WI38 (cell line): ENCODE measurements around the gene DDX50.

Experiments
- H3K4me3 ChIP-seq: 2 replicates; pipeline ENCODE4 v1.5.1; 2011; ENCODE audit warnings: low read depth, mild to moderate bottlenecking, control low read depth, low read length
- TF ChIP-seq, protein P1 (sequence below): IDR thresholded peaks from 2 replicates; pipeline ENCODE4 v1.5.1; 2012; ENCODE audit warnings: low read depth, mild to moderate bottlenecking, control low read depth, low read length

DDX50 gene

DNA sequence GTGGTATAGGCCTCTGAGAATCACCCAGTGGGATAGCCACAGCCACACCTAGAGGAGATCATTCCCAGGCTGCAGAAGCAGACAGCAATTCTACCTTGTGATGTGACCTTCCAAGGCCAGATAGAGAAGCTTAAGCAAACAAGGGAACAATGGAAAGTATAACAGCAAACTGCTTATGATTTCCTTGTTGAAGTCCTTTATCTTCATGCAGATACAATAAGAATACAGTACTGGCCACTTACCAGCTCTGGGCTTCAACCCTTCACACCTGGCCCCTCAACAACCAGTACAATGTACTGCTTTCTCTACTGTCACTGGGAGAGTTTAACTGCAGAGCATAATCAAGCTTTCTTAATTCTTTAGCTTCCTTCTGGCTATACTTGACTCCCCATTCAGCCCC lies 22.6 kb upstream of the DDX50 start:
- TF ChIP-seq, protein P1, sequence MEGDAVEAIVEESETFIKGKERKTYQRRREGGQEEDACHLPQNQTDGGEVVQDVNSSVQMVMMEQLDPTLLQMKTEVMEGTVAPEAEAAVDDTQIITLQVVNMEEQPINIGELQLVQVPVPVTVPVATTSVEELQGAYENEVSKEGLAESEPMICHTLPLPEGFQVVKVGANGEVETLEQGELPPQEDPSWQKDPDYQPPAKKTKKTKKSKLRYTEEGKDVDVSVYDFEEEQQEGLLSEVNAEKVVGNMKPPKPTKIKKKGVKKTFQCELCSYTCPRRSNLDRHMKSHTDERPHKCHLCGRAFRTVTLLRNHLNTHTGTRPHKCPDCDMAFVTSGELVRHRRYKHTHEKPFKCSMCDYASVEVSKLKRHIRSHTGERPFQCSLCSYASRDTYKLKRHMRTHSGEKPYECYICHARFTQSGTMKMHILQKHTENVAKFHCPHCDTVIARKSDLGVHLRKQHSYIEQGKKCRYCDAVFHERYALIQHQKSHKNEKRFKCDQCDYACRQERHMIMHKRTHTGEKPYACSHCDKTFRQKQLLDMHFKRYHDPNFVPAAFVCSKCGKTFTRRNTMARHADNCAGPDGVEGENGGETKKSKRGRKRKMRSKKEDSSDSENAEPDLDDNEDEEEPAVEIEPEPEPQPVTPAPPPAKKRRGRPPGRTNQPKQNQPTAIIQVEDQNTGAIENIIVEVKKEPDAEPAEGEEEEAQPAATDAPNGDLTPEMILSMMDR: no peak
- no peak overlapping the region for H3K4me3 ChIP-seq

DNA sequence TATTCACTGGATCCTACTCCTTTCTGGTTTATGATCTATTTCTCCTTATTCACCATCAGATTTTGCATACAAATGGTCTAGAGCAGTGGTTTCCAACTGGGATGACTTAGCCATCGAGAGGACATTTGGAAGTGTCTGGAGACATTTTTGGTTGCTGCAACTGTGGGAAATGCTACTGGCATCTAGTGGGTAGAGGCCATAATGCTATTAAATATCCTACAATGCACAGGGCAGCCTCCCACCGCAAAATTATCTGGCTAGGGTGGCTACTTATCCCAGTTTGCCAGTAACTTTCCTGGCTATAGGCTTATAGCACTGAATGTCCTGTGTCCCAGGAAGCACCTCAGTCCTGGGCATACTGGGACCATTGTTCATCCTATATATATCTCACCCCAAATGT lies 21.5 kb upstream of the DDX50 start:
- TF ChIP-seq, protein P1: no peak
- no peak overlapping the region for H3K4me3 ChIP-seq

DNA sequence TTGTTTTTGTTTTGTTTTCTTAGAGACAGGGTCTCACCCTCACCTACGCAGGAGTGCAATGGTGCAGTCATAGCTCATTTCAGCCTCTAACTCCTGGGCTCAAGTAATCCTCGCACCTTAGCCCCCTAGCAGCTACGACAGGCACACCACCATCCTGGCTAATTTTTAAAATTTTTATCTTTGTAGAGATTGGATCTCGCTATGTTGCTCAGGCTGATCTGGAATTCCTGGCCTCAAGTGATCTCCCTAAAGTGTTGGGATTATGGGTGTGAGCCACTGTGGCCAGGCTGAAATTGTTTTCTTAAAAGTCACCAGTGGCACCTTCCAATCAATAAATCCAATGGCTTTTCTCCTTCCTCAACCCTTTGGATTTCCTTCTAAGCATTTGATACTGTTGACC lies 20.9 kb upstream of the DDX50 start:
- TF ChIP-seq, protein P1: no peak

DNA sequence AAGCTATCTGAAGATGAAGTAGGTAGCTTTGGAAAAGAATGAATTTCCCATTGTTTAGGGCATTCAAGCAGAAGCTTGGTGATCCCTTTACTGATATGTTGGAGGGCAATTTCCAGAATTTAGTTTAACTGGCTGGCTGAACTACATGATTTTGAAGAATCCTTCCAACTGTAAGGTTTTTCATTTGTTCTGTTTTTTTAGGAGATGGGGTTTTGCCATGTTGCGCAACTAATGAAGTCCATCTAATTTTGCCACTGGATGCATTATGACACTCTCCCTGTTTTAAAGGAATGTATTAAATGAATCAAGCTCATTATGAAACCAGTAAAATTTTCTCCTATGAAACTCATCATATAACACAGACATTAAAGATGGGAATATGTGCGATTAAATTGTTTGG lies 6.1 kb upstream of the DDX50 start:
- no peak overlapping the region for H3K4me3 ChIP-seq
- TF ChIP-seq, protein P1: no peak

More for the DNA sequence above, 20.9 kb upstream of the DDX50 start:
- H3K4me3 ChIP-seq: no peak overlapping the region

DNA sequence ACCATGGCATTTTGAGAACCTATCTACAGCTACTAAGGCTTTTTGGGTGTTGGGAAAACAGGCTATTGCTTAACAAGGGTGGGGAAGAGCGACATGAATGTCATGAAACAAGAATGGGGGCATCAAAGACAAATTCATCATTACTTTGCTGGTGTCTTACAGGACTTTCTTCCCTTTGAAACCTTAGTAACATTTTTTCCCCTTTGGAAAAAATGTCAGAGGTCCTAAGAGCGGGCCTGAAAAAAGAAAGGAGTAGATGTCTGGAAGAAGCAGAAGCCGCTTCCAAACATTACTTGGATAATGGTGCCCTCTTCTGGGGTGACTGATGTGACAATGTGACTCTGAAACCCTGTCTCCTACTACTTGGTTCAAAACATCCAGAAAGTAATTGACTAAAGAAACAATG lies 3.8 kb upstream of the DDX50 start:
- TF ChIP-seq, protein P1: no peak
- no peak overlapping the region for H3K4me3 ChIP-seq

DNA sequence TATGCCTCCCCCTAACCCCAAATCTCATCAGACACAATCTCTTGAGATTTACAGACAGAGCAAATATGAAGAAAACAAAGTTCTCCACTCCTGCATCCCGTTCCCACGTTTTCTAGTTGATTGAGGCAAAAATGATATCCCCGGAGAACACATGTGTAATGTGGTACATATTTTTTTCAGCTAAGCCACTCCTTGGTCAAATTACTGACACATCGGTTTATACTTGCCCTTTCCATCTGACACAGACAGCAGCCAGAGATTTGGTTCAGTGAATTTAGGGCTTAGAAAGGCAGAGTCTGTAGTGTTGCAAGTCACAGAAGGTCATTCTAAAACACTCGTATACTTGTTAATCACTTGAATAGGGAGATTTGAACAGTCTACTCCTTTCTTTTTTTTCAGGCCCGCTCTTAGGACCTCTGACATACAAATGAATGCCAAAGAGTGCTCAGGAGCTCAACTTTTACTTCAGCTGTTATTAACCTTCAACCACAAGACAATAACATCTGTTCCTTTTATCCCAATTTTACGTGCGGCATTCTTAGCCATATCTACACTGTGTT lies 1.8 kb upstream of the DDX50 start:
- TF ChIP-seq, protein P1: no peak
- H3K4me3 ChIP-seq: no peak overlapping the region

DNA sequence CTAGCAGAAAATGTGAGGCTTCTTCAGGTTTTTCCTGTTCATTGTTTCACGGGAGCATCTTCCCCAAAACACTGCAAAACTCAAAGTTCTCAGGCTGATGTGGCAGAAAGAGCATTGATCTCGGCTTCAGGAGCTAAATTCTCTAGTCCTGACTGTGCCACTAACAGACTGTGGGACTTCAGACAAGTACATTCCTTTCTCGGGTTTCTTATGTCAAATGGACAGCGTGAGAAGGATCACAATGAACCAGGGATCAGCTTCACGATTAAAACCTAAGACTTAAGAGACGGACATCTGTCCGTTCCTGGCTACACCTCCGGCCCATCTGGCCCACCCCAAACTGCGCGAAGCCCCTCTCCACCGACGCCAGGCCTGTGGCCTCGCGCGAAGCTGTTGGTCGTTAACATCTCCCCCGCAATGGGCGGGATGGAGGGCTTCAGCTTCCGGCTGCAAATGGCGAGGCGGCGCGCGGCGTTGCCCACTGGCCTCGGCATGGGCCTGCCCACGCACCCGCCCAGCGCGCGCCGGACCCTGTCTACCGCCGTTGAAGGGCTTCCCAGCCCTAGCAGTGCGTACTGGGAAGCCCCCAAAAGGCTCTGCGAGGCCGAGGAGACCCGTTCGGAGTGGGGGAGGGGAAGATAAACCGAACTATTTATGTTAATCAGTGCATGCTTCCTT lies 549 bp upstream of the DDX50 start:
- TF ChIP-seq, protein P1: no peak

More for the DNA sequence above, 549 bp upstream of the DDX50 start:
- H3K4me3 ChIP-seq: peak overlapping the region; percentile 95
